H9 (cell line): Measurements from ENCODE around the gene FAM219B. TPM values are rescaled to one million over a fixed set of nuclear protein-coding genes. Genes with fewer than 3 reads are reported as not detected.

ENCODE experiments used
- DNase-seq: peaks from one replicate; pipeline ENCODE4 v3.0.0-alpha.2; 2017
- H2AFZ ChIP-seq: one replicate; pipeline ENCODE4 v1.6.1; 2013; ENCODE audit warnings: mild to moderate bottlenecking, low read length, control low read depth, moderate library complexity
- H2AK5ac ChIP-seq: 2 replicates; pipeline ENCODE4 v1.6.1; 2013; ENCODE audit warnings: low read length, control low read depth, mixed read lengths; ENCODE audit not compliant: insufficient read length
- H2BK120ac ChIP-seq: one replicate; pipeline ENCODE4 v1.6.1; 2013; ENCODE audit warnings: low read depth, mild to moderate bottlenecking, low read length, control low read depth, inconsistent platforms; ENCODE audit not compliant: poor library complexity, severe bottlenecking
- H2BK12ac ChIP-seq: 2 replicates; pipeline ENCODE4 v1.6.1; 2013; ENCODE audit warnings: low read length, control low read depth, mixed read lengths, low read depth; ENCODE audit not compliant: insufficient read length
- H2BK15ac ChIP-seq: 2 replicates; pipeline ENCODE4 v1.6.1; 2013; ENCODE audit warnings: low read depth, low read length, control low read depth
- H2BK20ac ChIP-seq: one replicate; pipeline ENCODE4 v1.6.1; 2013; ENCODE audit warnings: low read depth, mild to moderate bottlenecking, low read length, control low read depth, inconsistent platforms; ENCODE audit not compliant: poor library complexity, severe bottlenecking
- H2BK5ac ChIP-seq: 2 replicates; pipeline ENCODE4 v1.6.1; 2013; ENCODE audit warnings: low read length, control low read depth, mixed read lengths; ENCODE audit not compliant: insufficient read length
- H3K14ac ChIP-seq: 2 replicates; pipeline ENCODE4 v1.6.1; 2013; ENCODE audit warnings: low read length, control low read depth; ENCODE audit not compliant: insufficient read depth
- H3K18ac ChIP-seq: 2 replicates; pipeline ENCODE4 v1.6.1; 2013; ENCODE audit warnings: low read depth, mild to moderate bottlenecking, mixed read lengths, low read length, control low read depth; ENCODE audit not compliant: insufficient read length
- H3K23ac ChIP-seq: 2 replicates; pipeline ENCODE4 v1.6.1; 2013; ENCODE audit warnings: low read length, control low read depth, mixed read lengths, low read depth; ENCODE audit not compliant: insufficient read length
- H3K23me2 ChIP-seq: 2 replicates; pipeline ENCODE4 v1.6.1; 2013; ENCODE audit warnings: low read depth, mild to moderate bottlenecking, mixed read lengths, low read length, control low read depth; ENCODE audit not compliant: insufficient read length, poor library complexity, severe bottlenecking
- H3K27ac ChIP-seq: 2 replicates; pipeline ENCODE4 v1.5.1; 2013; ENCODE audit warnings: low read length, control low read depth, mixed read lengths, low read depth; ENCODE audit not compliant: insufficient read length
- H3K27me3 ChIP-seq: 2 replicates; pipeline ENCODE4 v1.6.1; 2013; ENCODE audit warnings: low read length, control low read depth, inconsistent platforms; ENCODE audit not compliant: insufficient read depth
- H3K4ac ChIP-seq: 2 replicates; pipeline ENCODE4 v1.6.1; 2013; ENCODE audit warnings: low read depth, mild to moderate bottlenecking, control low read depth, inconsistent platforms, low read length, moderate library complexity
- H3K4me1 ChIP-seq: 2 replicates; pipeline ENCODE4 v1.6.1; 2013; ENCODE audit warnings: low read length, control low read depth, inconsistent platforms; ENCODE audit not compliant: insufficient read depth
- H3K4me2 ChIP-seq: 2 replicates; pipeline ENCODE4 v1.6.1; 2013; ENCODE audit warnings: low read length, control low read depth, mixed read lengths; ENCODE audit not compliant: insufficient read length, insufficient read depth
- H3K56ac ChIP-seq: 2 replicates; pipeline ENCODE4 v1.6.1; 2013; ENCODE audit warnings: low read depth, mild to moderate bottlenecking, mixed read lengths, low read length, control low read depth; ENCODE audit not compliant: insufficient read length
- H3K79me1 ChIP-seq: 2 replicates; pipeline ENCODE4 v1.6.1; 2013; ENCODE audit warnings: low read depth, mild to moderate bottlenecking, moderate library complexity, low read length, control low read depth, inconsistent platforms; ENCODE audit not compliant: insufficient read depth, poor library complexity, severe bottlenecking
- H3K79me2 ChIP-seq: 2 replicates; pipeline ENCODE4 v1.6.1; 2013; ENCODE audit warnings: low read length, control low read depth, inconsistent platforms; ENCODE audit not compliant: insufficient read depth
- H3K9ac ChIP-seq: 2 replicates; pipeline ENCODE4 v1.6.1; 2013; ENCODE audit warnings: low read length, control low read depth, mixed read lengths; ENCODE audit not compliant: insufficient read length; ENCODE audit errors: extremely low read depth
- H3K9me3 ChIP-seq: one replicate; pipeline ENCODE4 v1.6.1; 2013; ENCODE audit warnings: low read depth, low read length, inconsistent platforms; ENCODE audit not compliant: control insufficient read depth
- H3T11ph ChIP-seq: one replicate; pipeline ENCODE4 v1.6.1; 2013; ENCODE audit warnings: mild to moderate bottlenecking, low read length, control low read depth, inconsistent platforms
- H4K20me1 ChIP-seq: one replicate; pipeline ENCODE4 v1.6.1; 2013; ENCODE audit not compliant: control insufficient read depth, insufficient read length, insufficient read depth
- H4K5ac ChIP-seq: 2 replicates; pipeline ENCODE4 v1.6.1; 2013; ENCODE audit warnings: low read depth, mild to moderate bottlenecking, mixed read lengths, low read length, control low read depth; ENCODE audit not compliant: insufficient read length
- H4K8ac ChIP-seq: replicated peaks from 2 replicates; pipeline ENCODE4 v1.6.1; 2013; ENCODE audit warnings: low read length, control low read depth, mixed read lengths, low read depth; ENCODE audit not compliant: insufficient read length
- H4K91ac ChIP-seq: 2 replicates; pipeline ENCODE4 v1.6.1; 2013; ENCODE audit warnings: low read depth, mild to moderate bottlenecking, moderate library complexity, mixed read lengths, low read length, control low read depth; ENCODE audit not compliant: insufficient read length
- H3K27ac Mint-ChIP-seq, 3 experiments: 2 replicates in 2 of 3; 3 replicates in 1 of 3; pipeline ENCODE4 v1.8.0; 2020 to 2021; ENCODE audit warnings: mixed read lengths in 3 of 3, mild to moderate bottlenecking in 1 of 3, moderate library complexity in 1 of 3
- H3K27me3 Mint-ChIP-seq: 2 replicates; pipeline ENCODE4 v1.8.0; 2021; ENCODE audit warnings: low read depth, mild to moderate bottlenecking, moderate library complexity, mixed read lengths
- H3K36me3 Mint-ChIP-seq, 3 experiments: 2 replicates in 2 of 3; 3 replicates in 1 of 3; pipeline ENCODE4 v1.8.0; 2020 to 2021; ENCODE audit warnings: low read depth in 3 of 3, mixed read lengths in 3 of 3; ENCODE audit not compliant: insufficient read depth in 1 of 3
- H3K4me1 Mint-ChIP-seq, 2 experiments: 2 replicates each; pipeline ENCODE4 v1.8.0; 2020; ENCODE audit warnings: mixed read lengths in 2 of 2
- H3K4me3 Mint-ChIP-seq, 2 experiments: 2 replicates in 1 of 2; 3 replicates in 1 of 2; pipeline ENCODE4 v1.8.0; 2020 to 2021; ENCODE audit warnings: mild to moderate bottlenecking in 2 of 2, mixed read lengths in 2 of 2, moderate library complexity in 1 of 2
- H3K9me3 Mint-ChIP-seq, 2 experiments: 2 replicates in 1 of 2; 3 replicates in 1 of 2; pipeline ENCODE4 v1.8.0; 2020; ENCODE audit warnings: mild to moderate bottlenecking in 2 of 2, mixed read lengths in 2 of 2, moderate library complexity in 1 of 2
- WGBS: extraction: QIAGEN DNeasy Blood & Tissue Kit; methylation state at CpG from one replicate; pipeline ENCODE4 v1.1.7; 2013; ENCODE audit warnings: missing lambda C conversion rate, low lambda C conversion rate, mixed read lengths; ENCODE audit not compliant: insufficient read length; ENCODE audit errors: extremely low coverage; 5-methylcytosine and 5-hydroxymethylcytosine counted together
- total RNA-seq: library from RNA; stranded (reverse); gene quantifications from 2 replicates; pipeline ENCODE4 v1.2.1, GENCODE V29; 2021
- TF ChIP-seq, protein P1 (sequence below): fragments of 200-600 bp; sonication (generic); conservative IDR thresholded peaks from 3 replicates; pipeline ENCODE4 v1.8.0; 2021; ENCODE audit warnings: antibody characterized with exemption, mild to moderate bottlenecking

FAM219B gene
- total RNA-seq, 1 experiment from 2014 or later: 60.3 TPM

DNA sequence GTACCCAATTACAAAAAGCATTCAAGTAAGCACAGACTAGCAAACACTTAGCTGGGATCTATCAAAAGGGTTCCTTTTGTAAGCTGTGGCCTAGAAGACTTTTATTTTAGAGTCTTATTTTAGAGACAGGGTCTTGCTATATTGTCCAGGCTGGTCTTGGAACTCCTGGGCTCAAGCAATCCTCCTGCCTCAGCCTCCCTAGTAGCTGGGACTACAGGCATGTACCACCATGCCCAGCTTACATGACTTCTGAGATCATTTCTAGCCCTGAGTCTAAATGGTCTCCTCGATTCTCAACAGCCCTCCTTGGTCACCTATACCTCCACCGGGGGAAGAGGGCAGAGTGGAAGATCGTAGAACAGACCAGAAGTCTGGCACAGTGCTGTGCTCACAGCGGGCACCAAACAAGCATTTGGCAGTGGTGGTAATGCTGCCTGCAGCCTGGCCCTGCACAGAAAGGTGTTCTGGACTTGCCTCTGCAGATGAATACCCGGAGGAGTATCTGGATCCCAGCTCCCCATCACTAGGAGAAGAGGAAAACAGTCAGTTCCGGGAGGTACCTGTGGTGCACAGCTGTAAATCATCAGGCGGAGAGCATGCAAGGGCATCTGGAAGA lies 2.4 kb downstream of the FAM219B start:
- WGBS: no CpG with 5 or more reads among the region's 7 CpGs
- Histone ChIP-seq H4K91ac (no peak overlapping the region), H3K4me1 (no peaks in the 10 kb centered on the region), H2BK120ac (no peak overlapping the region), H3K4ac (no peak overlapping the region), H3K56ac (no peak overlapping the region), H3K79me2 (no peaks in the 10 kb centered on the region), H3K9me3 (no peaks in the 10 kb centered on the region), H4K20me1 (no peaks in the 10 kb centered on the region), H2BK15ac (no peak overlapping the region), H3K27me3 (no peaks in the 10 kb centered on the region), H4K5ac (no peak overlapping the region), H2BK5ac (no peak overlapping the region), H3K23me2 (peaks cover 9% of the 10 kb centered on the region), H4K8ac (no peak overlapping the region), H3T11ph (no peak overlapping the region), H2BK12ac (no peak overlapping the region), H3K18ac (no peak overlapping the region), H3K14ac (no peak overlapping the region), H3K27ac (no peak overlapping the region), H3K79me1 (no peaks in the 10 kb centered on the region), H3K23ac (no peak overlapping the region), H3K9ac (no peak overlapping the region), H2AFZ (no peak overlapping the region), H2AK5ac (no peak overlapping the region), H3K4me2 (no peak overlapping the region), H2BK20ac (no peak overlapping the region)
- TF ChIP-seq, protein P1, sequence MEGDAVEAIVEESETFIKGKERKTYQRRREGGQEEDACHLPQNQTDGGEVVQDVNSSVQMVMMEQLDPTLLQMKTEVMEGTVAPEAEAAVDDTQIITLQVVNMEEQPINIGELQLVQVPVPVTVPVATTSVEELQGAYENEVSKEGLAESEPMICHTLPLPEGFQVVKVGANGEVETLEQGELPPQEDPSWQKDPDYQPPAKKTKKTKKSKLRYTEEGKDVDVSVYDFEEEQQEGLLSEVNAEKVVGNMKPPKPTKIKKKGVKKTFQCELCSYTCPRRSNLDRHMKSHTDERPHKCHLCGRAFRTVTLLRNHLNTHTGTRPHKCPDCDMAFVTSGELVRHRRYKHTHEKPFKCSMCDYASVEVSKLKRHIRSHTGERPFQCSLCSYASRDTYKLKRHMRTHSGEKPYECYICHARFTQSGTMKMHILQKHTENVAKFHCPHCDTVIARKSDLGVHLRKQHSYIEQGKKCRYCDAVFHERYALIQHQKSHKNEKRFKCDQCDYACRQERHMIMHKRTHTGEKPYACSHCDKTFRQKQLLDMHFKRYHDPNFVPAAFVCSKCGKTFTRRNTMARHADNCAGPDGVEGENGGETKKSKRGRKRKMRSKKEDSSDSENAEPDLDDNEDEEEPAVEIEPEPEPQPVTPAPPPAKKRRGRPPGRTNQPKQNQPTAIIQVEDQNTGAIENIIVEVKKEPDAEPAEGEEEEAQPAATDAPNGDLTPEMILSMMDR: no peak
- peaks cover 19 to 20% of the 10 kb centered on the region in 2 experiments for H3K4me1 Mint-ChIP-seq
- H3K27me3 Mint-ChIP-seq: no peaks in the 10 kb centered on the region
- peaks cover 37 to 66% (median 60%) of the 10 kb centered on the region in 3 experiments for H3K36me3 Mint-ChIP-seq
- peak overlapping the region in 1 of 2 experiments; percentile 93; a peak in 2 of 5 replicates for H3K4me3 Mint-ChIP-seq
- H3K27ac Mint-ChIP-seq: no peak overlapping the region
- no peak for DNase-seq
- H3K9me3 Mint-ChIP-seq: 0 out of 5 replicates have a peak, but pooled peaks cover 0 to 5% of the 10 kb centered on the region in 2 experiments
